Astrocyte of the spinal cord (primary cell): ENCODE measurements around the gene CSH1.
"Not testable (repeated sequence)": the region's sequence is repeated elsewhere in the genome, so short reads cannot be mapped to it uniquely, and the experiment has no call there.

Experiments used
- DNase-seq: peaks from one replicate; pipeline ENCODE4 v3.0.0; 2011; ENCODE audit warnings: low read depth, low spot score
- H3K4me3 ChIP-seq: 2 replicates; pipeline ENCODE4 v1.5.1; 2011; ENCODE audit warnings: low read depth, mild to moderate bottlenecking, low read length, moderate library complexity
- in situ Hi-C: cut with HindIII; loops from 2 replicates; pipeline ENCODE4 v1.10.0; 2017; ENCODE audit warnings: low sequenced_read_pairs
- TF ChIP-seq, protein P1 (sequence below): IDR thresholded peaks from 2 replicates; pipeline ENCODE4 v1.5.1; 2012; ENCODE audit warnings: low read depth, mild to moderate bottlenecking, low read length, inconsistent platforms

The CSH1 gene

GRCh38 chr17:63870292-63870665, 26.1 kb downstream of the CSH1 start:
- DNase-seq, H3K4me3 ChIP-seq, in situ Hi-C loops: not testable (repeated sequence)

DNA sequence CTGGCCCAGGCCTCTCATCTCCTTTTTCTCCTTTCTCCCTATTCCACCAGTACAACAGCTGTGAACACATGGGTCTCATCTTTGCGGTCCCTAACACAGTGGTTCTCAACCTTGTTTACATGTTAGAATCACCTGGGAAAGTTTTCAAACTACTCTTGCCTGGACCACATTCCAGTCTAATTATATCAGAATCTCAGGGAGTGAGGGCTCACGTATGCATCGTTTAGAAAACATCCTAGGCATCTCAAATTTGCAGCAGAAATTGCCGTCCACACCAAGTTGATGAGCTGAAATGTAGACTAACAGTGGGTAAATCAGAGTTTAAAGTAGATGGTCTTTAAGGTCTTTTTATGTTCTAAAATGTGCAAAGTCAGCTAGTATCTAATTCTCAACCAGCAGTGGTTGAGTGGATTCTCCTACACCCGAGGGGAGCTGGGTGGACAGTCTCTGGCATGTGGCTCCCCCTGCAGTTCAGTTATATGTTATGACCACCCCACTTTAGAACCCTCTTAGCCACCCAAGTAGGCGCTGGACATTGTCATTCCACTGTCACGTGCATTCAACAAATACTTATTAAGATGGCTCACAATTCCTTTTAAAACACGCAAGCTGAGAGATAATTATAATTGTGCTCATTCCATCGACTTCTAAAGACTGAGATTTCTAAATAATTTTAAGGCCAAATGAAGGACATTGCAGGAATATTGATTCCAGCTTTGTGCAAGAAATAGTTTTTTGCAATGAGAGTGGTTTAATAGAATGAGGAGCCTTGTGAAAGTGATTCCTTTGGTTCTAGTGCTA, 26.7 kb downstream of the CSH1 start:
- TF ChIP-seq, protein P1, sequence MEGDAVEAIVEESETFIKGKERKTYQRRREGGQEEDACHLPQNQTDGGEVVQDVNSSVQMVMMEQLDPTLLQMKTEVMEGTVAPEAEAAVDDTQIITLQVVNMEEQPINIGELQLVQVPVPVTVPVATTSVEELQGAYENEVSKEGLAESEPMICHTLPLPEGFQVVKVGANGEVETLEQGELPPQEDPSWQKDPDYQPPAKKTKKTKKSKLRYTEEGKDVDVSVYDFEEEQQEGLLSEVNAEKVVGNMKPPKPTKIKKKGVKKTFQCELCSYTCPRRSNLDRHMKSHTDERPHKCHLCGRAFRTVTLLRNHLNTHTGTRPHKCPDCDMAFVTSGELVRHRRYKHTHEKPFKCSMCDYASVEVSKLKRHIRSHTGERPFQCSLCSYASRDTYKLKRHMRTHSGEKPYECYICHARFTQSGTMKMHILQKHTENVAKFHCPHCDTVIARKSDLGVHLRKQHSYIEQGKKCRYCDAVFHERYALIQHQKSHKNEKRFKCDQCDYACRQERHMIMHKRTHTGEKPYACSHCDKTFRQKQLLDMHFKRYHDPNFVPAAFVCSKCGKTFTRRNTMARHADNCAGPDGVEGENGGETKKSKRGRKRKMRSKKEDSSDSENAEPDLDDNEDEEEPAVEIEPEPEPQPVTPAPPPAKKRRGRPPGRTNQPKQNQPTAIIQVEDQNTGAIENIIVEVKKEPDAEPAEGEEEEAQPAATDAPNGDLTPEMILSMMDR = peak; percentile 23
- H3K4me3 ChIP-seq, DNase-seq, in situ Hi-C loops: not testable (repeated sequence)

DNA sequence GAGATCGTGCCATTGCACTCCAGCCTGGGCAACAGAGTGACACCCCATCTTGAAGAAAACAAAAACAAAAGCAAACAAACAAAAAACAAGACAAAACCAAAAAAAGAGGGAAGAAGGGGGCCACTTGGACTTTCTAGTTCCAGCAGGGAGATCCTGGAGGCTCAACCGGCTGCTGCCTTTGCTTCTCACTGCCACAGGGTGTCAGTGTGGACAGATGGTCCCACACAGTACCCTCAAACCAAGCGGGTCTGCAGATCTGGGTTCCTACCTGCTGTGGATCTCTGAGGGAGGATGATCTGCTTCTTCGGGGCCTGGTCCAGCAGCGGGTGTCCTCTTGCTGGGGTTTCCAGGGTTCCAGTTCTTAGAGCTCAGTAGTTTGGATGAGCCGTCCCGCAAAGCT, 29.7 kb downstream of the CSH1 start:
- H3K4me3 ChIP-seq, DNase-seq, in situ Hi-C loops: not testable (repeated sequence)
- TF ChIP-seq, protein P1 = peak; percentile 22

GRCh38 chr17:63859257-63859656, 37.1 kb downstream of the CSH1 start:
- H3K4me3 ChIP-seq = no peak overlapping the region
- TF ChIP-seq, protein P1 = no peak
- DNase-seq = no peak
- in situ Hi-C loops = no loop called here

GRCh38 chr17:63856425-63856824, 39.9 kb downstream of the CSH1 start:
- H3K4me3 ChIP-seq, DNase-seq, in situ Hi-C loops: not testable (repeated sequence)

GRCh38 chr17:63855185-63855584, 41.2 kb downstream of the CSH1 start:
- in situ Hi-C loops = no loop called here
- TF ChIP-seq, protein P1 = no peak
- no peak overlapping the region for H3K4me3 ChIP-seq
- no peak for DNase-seq

DNA sequence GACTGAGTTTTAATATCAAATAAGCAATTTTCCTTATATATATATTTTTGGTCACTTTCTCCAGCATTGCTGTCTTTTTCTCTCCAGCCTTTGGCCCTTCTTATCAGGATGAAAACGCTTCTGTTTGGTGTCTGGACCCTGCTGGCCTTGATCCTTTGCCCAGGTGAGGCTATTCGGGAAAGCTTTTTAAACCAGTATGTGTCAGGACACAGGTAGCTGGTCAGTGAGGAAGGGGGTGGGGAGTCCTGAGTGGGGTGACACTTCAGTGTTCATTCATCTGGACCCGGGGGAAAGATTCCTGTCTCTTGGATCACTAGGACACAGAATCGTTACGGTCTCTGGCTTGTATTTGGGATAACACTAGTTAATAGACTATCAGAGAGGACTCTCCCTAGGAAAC, 41.7 kb downstream of the CSH1 start:
- TF ChIP-seq, protein P1 = no peak
- no peak overlapping the region for H3K4me3 ChIP-seq
- in situ Hi-C loops = no loop called here
- no peak for DNase-seq
